ENCODE results near the gene XKR3.
"Not testable (repeated sequence)": the region's sequence is repeated elsewhere in the genome, so short reads cannot be mapped to it uniquely, and the experiment has no call there.

The XKR3 gene

GRCh38 chr22:16827506-16827905 lies 2.3 kb upstream of the XKR3 start:
- no peaks in the 10 kb centered on the region for H3K27me3 Mint-ChIP-seq
- H3K27ac Mint-ChIP-seq = no peak overlapping the region
- no peaks in the 10 kb centered on the region for H3K9me3 Mint-ChIP-seq
- H3K36me3 Mint-ChIP-seq (ENCODE audit: low read depth) = no peaks in the 10 kb centered on the region
- no peak for DNase-seq
- peaks cover 26% of the 10 kb centered on the region for H3K4me1 Mint-ChIP-seq (ENCODE audit: low read depth)
- no peak overlapping the region for H3K4me3 Mint-ChIP-seq

- Mint-ChIP-seq H3K27ac (no peak overlapping the region), H3K27me3 (peaks cover 11% of the 10 kb centered on the region), H3K9me3 (peaks cover 2% of the 10 kb centered on the region), H3K4me3 (no peak overlapping the region), H3K36me3 (ENCODE audit: low read depth) (no peaks in the 10 kb centered on the region), H3K4me1 (ENCODE audit: low read depth) (peaks cover 5% of the 10 kb centered on the region)
- DNase-seq = no peak
These were observed 6.0 kb downstream of the XKR3 start for GRCh38 chr22:16819249-16819648.

- Mint-ChIP-seq H3K4me1 (ENCODE audit: low read depth) (no peaks in the 10 kb centered on the region), H3K36me3 (ENCODE audit: low read depth) (no peaks in the 10 kb centered on the region), H3K9me3 (peaks cover 2% of the 10 kb centered on the region), H3K27ac (no peak overlapping the region), H3K4me3 (no peak overlapping the region), H3K27me3 (peaks cover 11% of the 10 kb centered on the region)
- no peak for DNase-seq
These were observed 6.7 kb downstream of the XKR3 start for GRCh38 chr22:16818538-16818937.

- Mint-ChIP-seq H3K36me3 (ENCODE audit: low read depth) (no peaks in the 10 kb centered on the region), H3K4me1 (ENCODE audit: low read depth) (peaks cover 6% of the 10 kb centered on the region), H3K9me3 (peaks cover 2% of the 10 kb centered on the region), H3K4me3 (no peak overlapping the region), H3K27me3 (peaks cover 11% of the 10 kb centered on the region), H3K27ac (no peak overlapping the region)
- DNase-seq = no peak
These were observed 10.1 kb downstream of the XKR3 start for GRCh38 chr22:16815073-16815472.

- H3K9me3 Mint-ChIP-seq = peaks cover 2% of the 10 kb centered on the region
These were observed 14.9 kb downstream of the XKR3 start for GRCh38 chr22:16810188-16810802.

GRCh38 chr22:16808744-16809143 lies 16.5 kb downstream of the XKR3 start:
- Mint-ChIP-seq H3K36me3 (ENCODE audit: low read depth) (no peaks in the 10 kb centered on the region), H3K27me3 (no peaks in the 10 kb centered on the region), H3K27ac (no peak overlapping the region), H3K4me3 (no peak overlapping the region), H3K9me3 (no peaks in the 10 kb centered on the region), H3K4me1 (ENCODE audit: low read depth) (peaks cover 8% of the 10 kb centered on the region)
- DNase-seq = no peak

More at GRCh38 chr22:16810188-16810802, 14.9 kb downstream of the XKR3 start:
- Mint-ChIP-seq H3K27ac (no peak overlapping the region), H3K36me3 (ENCODE audit: low read depth) (no peaks in the 10 kb centered on the region), H3K4me1 (ENCODE audit: low read depth) (peaks cover 8% of the 10 kb centered on the region), H3K27me3 (no peaks in the 10 kb centered on the region), H3K4me3 (no peak overlapping the region)
- DNase-seq = no peak

GRCh38 chr22:16807109-16807508 lies 18.1 kb downstream of the XKR3 start:
- Mint-ChIP-seq H3K27me3 (no peaks in the 10 kb centered on the region), H3K9me3 (no peaks in the 10 kb centered on the region), H3K36me3 (ENCODE audit: low read depth) (no peaks in the 10 kb centered on the region), H3K4me1 (ENCODE audit: low read depth) (peaks cover 8% of the 10 kb centered on the region), H3K4me3 (no peak overlapping the region), H3K27ac (no peak overlapping the region)
- DNase-seq = no peak

- no peak for DNase-seq
- H3K27me3 Mint-ChIP-seq = no peaks in the 10 kb centered on the region
- H3K4me3 Mint-ChIP-seq = no peak overlapping the region
- no peaks in the 10 kb centered on the region for H3K9me3 Mint-ChIP-seq
- H3K36me3 Mint-ChIP-seq (ENCODE audit: low read depth) = no peaks in the 10 kb centered on the region
- H3K4me1 Mint-ChIP-seq (ENCODE audit: low read depth) = peaks cover 8% of the 10 kb centered on the region
- no peak overlapping the region for H3K27ac Mint-ChIP-seq
These were observed 18.8 kb downstream of the XKR3 start for GRCh38 chr22:16806401-16806800.

GRCh38 chr22:16804882-16805281 lies 20.3 kb downstream of the XKR3 start:
- no peak for DNase-seq
- Mint-ChIP-seq H3K27me3 (no peaks in the 10 kb centered on the region), H3K36me3 (ENCODE audit: low read depth) (no peaks in the 10 kb centered on the region), H3K4me1 (ENCODE audit: low read depth) (peaks cover 1% of the 10 kb centered on the region), H3K9me3 (no peaks in the 10 kb centered on the region), H3K4me3 (no peak overlapping the region), H3K27ac (no peak overlapping the region)

- no peaks in the 10 kb centered on the region for H3K4me1 Mint-ChIP-seq (ENCODE audit: low read depth)
- H3K36me3 Mint-ChIP-seq (ENCODE audit: low read depth) = no peaks in the 10 kb centered on the region
- DNase-seq = no peak
- no peak overlapping the region for H3K27ac Mint-ChIP-seq
- H3K9me3 Mint-ChIP-seq = no peaks in the 10 kb centered on the region
- H3K4me3 Mint-ChIP-seq = no peak overlapping the region
- no peaks in the 10 kb centered on the region for H3K27me3 Mint-ChIP-seq
These were observed 21.8 kb downstream of the XKR3 start for GRCh38 chr22:16803255-16803917.

- Mint-ChIP-seq H3K27ac (no peak overlapping the region), H3K4me1 (ENCODE audit: low read depth) (no peaks in the 10 kb centered on the region), H3K36me3 (ENCODE audit: low read depth) (no peaks in the 10 kb centered on the region), H3K9me3 (no peaks in the 10 kb centered on the region), H3K27me3 (no peaks in the 10 kb centered on the region), H3K4me3 (no peak overlapping the region)
- DNase-seq = no peak
These were observed 23.6 kb downstream of the XKR3 start for GRCh38 chr22:16801571-16801970.

GRCh38 chr22:16801088-16801487 lies 24.1 kb downstream of the XKR3 start:
- H3K9me3 Mint-ChIP-seq = no peaks in the 10 kb centered on the region

GRCh38 chr22:16800358-16800757 lies 24.9 kb downstream of the XKR3 start:
- no peaks in the 10 kb centered on the region for H3K9me3 Mint-ChIP-seq
- H3K4me1 Mint-ChIP-seq (ENCODE audit: low read depth) = no peaks in the 10 kb centered on the region
- H3K36me3 Mint-ChIP-seq (ENCODE audit: low read depth) = no peaks in the 10 kb centered on the region
- DNase-seq = no peak
- no peak overlapping the region for H3K4me3 Mint-ChIP-seq
- no peaks in the 10 kb centered on the region for H3K27me3 Mint-ChIP-seq
- no peak overlapping the region for H3K27ac Mint-ChIP-seq

More at GRCh38 chr22:16801088-16801487, 24.1 kb downstream of the XKR3 start:
- Mint-ChIP-seq H3K27ac (no peak overlapping the region), H3K27me3 (no peaks in the 10 kb centered on the region), H3K36me3 (ENCODE audit: low read depth) (no peaks in the 10 kb centered on the region), H3K4me1 (ENCODE audit: low read depth) (no peaks in the 10 kb centered on the region), H3K4me3 (no peak overlapping the region)
- no peak for DNase-seq

- H3K27ac Mint-ChIP-seq; H3K36me3 Mint-ChIP-seq (ENCODE audit: low read depth); DNase-seq; H3K4me3 Mint-ChIP-seq; H3K27me3 Mint-ChIP-seq; H3K4me1 Mint-ChIP-seq (ENCODE audit: low read depth); H3K9me3 Mint-ChIP-seq: not testable (repeated sequence)
These were observed 29.7 kb downstream of the XKR3 start for GRCh38 chr22:16795504-16795903.

GRCh38 chr22:16793831-16794230 lies 31.4 kb downstream of the XKR3 start:
- Mint-ChIP-seq H3K27ac (no peak overlapping the region), H3K9me3 (no peaks in the 10 kb centered on the region), H3K4me1 (ENCODE audit: low read depth) (no peaks in the 10 kb centered on the region), H3K4me3 (no peak overlapping the region), H3K27me3 (peaks cover 6% of the 10 kb centered on the region), H3K36me3 (ENCODE audit: low read depth) (no peaks in the 10 kb centered on the region)
- no peak for DNase-seq
